T-helper 1 cell treated with Interleukin-12 subunit alpha and Interleukin-12 subunit beta and Interleukin-4 antibody, amounts not matched to agents 30 μg/mL and 1 μg/mL, for 36 hours (primary cell): ENCODE results near the gene GAS5.
A peak's percentile ranks its signal among the peaks of the same experiment; 100 is the strongest.

Experiments
- H3K27ac Mint-ChIP-seq: one replicate; pipeline ENCODE4 v1.8.0; 2021; ENCODE audit warnings: mild to moderate bottlenecking, mixed read lengths
- H3K27me3 Mint-ChIP-seq: one replicate; pipeline ENCODE4 v1.8.0; 2021; ENCODE audit warnings: low read depth, mixed read lengths
- H3K36me3 Mint-ChIP-seq: one replicate; pipeline ENCODE4 v1.8.0; 2021; ENCODE audit warnings: low read depth, mixed read lengths
- H3K4me1 Mint-ChIP-seq: one replicate; pipeline ENCODE4 v1.8.0; 2021; ENCODE audit warnings: low read depth, mixed read lengths
- H3K4me3 Mint-ChIP-seq: one replicate; pipeline ENCODE4 v1.8.0; 2021; ENCODE audit warnings: mild to moderate bottlenecking, moderate library complexity, mixed read lengths
- H3K9me3 Mint-ChIP-seq: one replicate; pipeline ENCODE4 v1.8.0; 2021; ENCODE audit warnings: mixed read lengths

Gene GAS5

DNA sequence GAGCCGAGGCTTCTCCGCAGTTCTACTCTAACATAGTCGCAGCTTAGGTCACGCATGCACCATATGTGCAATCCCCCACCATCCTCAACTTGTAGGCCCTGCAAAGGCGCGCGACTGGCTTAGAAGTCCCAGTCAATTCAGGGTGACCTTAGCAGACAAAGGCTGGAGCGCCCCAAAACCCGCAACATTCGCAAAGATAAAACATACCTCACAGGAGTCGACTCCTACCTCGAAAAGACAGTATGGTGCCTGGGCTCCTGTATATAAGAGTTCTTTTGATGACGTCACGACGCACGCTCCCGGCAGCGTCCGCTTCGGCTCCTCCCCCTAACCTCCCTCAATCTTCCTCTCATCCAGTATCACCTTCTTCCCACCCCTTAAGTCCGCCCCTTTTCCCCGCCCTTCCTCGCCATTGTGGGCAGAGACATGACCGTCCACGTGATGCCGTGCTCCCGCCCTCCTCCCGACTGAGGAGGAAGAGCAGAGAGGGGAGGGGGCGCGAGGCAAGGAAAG lies at the start of gene GAS5:
Gene GAS5, minus strand, starts transcription at position 237 of the 513 bp plus-strand sequence.
- Mint-ChIP-seq H3K4me1 (peaks cover 56% of the 10 kb centered on the region), H3K9me3 (no peaks in the 10 kb centered on the region), H3K27ac (peak within 1 kb of the TSS; percentile 97), H3K27me3 (no peaks in the 10 kb centered on the region), H3K4me3 (peak within 1 kb of the TSS; percentile 96), H3K36me3 (peaks cover 50% of the 10 kb centered on the region)

DNA sequence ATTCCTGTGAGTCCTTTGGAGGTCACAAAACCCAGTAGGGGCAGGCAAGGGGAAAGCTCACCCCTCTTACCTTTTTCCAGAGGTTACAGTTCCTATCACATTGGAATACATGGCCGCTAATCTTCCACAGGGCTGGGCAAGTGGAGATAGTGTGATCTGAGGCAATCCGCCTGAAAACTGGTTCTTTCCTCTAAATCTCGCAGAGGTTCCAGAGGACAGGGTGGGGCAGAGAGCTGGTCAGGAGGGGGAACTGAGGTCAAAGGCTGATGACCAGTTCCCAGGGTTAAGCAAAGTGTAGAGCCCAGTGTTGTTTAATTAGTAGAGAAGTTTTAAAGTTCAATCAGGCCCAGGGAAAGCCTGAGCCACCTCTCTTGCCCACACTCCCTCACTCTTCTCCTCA lies 49.4 kb upstream of the GAS5 start, which contains the start of gene SERPINC1:
Gene SERPINC1, minus strand, starts transcription at position 179 of the 400 bp plus-strand sequence. Its CDS starts 68 bp downstream, at position 111.
- H3K27ac Mint-ChIP-seq, result no peak within 1 kb of the TSS
- H3K27me3 Mint-ChIP-seq, result no peaks in the 10 kb centered on the region
- no peaks in the 10 kb centered on the region for H3K36me3 Mint-ChIP-seq
- no peaks in the 10 kb centered on the region for H3K9me3 Mint-ChIP-seq
- H3K4me1 Mint-ChIP-seq, result no peaks in the 10 kb centered on the region
- H3K4me3 Mint-ChIP-seq, result no peak within 1 kb of the TSS

DNA sequence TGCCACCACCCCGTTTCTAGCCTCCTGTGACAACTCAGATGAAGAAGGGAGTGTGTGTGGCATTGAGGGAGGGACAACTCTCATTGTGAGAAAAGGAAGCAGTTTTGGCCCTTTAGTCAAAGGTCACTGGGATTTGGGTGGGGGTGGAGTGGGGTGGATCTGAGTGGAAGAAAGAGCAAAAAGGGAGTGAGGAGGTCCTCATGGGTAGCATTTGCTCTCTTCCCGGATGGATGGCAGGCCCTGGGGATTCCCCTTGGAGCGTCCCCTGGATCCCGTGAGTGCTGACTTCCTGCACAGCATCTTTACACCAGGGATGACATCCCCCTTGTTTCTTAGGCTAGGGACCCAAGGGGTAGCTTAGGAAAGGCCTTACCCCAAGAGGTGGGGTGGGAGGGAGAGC lies 48.9 kb upstream of the GAS5 start:
- H3K9me3 Mint-ChIP-seq, result no peaks in the 10 kb centered on the region
- H3K4me3 Mint-ChIP-seq, result no peak overlapping the region
- no peaks in the 10 kb centered on the region for H3K27me3 Mint-ChIP-seq
- H3K27ac Mint-ChIP-seq, result no peak overlapping the region
- H3K4me1 Mint-ChIP-seq, result no peaks in the 10 kb centered on the region
- no peaks in the 10 kb centered on the region for H3K36me3 Mint-ChIP-seq

DNA sequence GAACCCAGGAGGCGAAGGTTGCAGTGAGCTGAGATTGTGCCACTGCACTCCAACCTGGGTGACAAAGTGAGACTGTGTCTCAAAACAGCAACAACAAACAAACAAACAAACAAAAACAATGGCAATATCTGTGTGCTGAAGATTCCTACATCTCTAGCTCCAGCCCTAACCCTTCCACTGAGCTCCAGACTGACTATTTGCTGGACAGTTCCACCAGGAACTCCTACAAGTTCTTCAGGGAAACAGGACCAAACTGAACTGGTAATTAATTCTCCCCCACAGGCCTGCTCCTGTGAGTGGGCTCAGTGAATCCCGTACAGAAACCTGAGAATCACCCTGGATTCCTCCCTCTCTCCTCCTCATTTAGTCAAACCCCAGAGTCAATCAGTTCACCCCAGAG lies 47.8 kb upstream of the GAS5 start:
- Mint-ChIP-seq H3K4me1 (no peaks in the 10 kb centered on the region), H3K9me3 (no peaks in the 10 kb centered on the region), H3K27ac (no peak overlapping the region)

DNA sequence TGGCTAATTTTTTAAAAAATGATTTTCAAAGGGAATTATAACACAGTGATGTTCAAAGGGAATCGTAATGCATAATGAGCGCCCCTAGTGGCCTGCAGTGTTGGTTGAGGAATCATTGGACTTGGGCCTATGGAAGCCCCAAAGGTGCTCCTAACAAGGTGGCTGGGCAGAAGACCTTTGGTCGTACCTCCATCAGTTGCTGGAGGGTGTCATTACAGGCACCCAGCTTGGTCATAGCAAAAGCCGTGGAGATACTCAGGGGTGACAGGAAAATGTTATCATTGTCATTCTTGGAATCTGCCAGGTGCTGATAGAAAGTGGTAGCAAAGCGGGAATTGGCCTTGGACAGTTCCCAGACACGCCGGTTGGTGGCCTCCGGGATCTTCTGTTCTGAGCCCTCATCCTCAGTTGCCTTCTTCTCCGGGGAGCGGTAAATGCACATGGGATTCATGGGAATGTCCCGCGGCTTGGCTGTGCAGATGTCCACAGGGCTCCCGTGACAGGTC lies 46.6 kb upstream of the GAS5 start:
- Mint-ChIP-seq H3K27ac (no peak overlapping the region), H3K9me3 (no peaks in the 10 kb centered on the region), H3K4me1 (no peaks in the 10 kb centered on the region), H3K36me3 (no peaks in the 10 kb centered on the region), H3K4me3 (no peak overlapping the region), H3K27me3 (no peaks in the 10 kb centered on the region)

More for the DNA sequence above, 47.8 kb upstream of the GAS5 start:
- H3K36me3 Mint-ChIP-seq, result no peaks in the 10 kb centered on the region
- no peak overlapping the region for H3K4me3 Mint-ChIP-seq
- no peaks in the 10 kb centered on the region for H3K27me3 Mint-ChIP-seq

DNA sequence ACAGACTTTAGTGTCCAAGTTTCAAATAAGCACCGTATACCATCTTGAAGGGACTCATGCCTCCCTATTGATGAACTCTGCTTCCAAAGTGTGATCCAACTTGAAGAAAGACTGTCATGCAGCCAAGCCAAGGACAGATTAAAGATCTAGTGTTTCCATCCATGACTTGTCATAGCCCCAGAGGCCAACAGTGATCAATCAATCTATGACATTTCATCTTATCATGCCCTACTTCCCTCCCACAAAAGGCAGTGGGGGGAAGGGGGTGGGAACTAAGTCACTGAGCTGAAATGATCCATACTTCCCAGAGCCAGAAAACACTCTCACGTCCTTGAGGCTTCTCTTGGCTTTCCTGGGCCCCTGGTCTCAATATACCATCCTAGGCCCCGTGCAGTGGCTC lies 45.3 kb upstream of the GAS5 start:
- no peaks in the 10 kb centered on the region for H3K9me3 Mint-ChIP-seq
- H3K4me3 Mint-ChIP-seq, result no peak overlapping the region
- no peaks in the 10 kb centered on the region for H3K27me3 Mint-ChIP-seq
- H3K36me3 Mint-ChIP-seq, result no peaks in the 10 kb centered on the region
- no peak overlapping the region for H3K27ac Mint-ChIP-seq
- H3K4me1 Mint-ChIP-seq, result no peaks in the 10 kb centered on the region

DNA sequence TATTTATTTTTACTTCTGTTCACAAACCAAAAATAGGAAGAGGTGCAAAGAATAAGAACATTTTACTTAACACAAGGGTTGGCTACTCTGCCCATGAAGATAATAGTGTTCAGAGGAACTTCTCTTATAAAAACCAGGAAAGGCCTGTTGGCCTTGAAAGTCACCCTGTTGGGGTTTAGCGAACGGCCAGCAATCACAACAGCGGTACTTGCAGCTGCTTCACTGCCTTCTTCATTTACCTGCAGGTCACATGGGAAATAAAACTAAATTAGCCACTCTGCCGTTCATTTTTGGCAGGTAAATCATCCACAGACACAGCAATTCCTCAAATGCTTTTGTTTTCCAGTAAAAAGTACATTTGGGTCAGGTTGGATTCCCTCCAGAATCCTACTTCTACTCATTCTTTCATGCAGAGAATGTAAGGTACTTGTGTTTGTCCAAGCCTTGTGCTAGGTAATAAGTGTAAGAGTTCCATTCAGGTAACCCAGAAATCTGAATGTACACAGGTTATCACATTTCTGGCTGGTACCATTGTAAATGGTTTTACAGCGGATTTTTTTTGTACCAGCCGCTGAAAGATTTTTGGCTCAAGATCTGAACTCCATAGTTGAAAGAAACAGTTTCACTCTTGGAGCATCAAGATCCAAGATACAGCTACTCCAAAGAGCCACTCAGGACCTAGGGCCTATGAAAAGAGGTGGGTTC lies 36.2 kb upstream of the GAS5 start:
- Mint-ChIP-seq H3K4me1 (peaks cover 4% of the 10 kb centered on the region), H3K9me3 (no peaks in the 10 kb centered on the region), H3K4me3 (no peak overlapping the region), H3K27me3 (no peaks in the 10 kb centered on the region), H3K27ac (no peak overlapping the region), H3K36me3 (no peaks in the 10 kb centered on the region)

DNA sequence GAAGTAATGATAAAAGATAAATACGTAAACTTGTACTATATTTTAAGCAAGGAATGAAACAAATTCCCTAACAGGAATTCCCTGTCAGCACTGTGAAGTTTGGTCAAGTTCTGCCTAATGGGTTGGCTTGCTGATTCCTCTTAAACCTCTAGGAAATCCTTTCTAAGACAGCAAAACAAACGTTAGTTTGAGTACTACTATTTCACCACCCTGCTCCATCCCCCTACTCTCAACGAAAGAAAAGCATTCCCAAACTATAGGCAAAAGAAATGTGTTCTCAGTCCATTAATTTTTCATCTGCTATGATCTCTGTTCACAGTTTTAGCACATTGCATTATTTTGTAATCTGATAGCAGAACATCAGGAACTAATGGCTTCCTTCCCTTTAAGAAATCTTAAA lies 33.2 kb upstream of the GAS5 start:
- Mint-ChIP-seq H3K27me3 (no peaks in the 10 kb centered on the region), H3K4me3 (no peak overlapping the region), H3K9me3 (no peaks in the 10 kb centered on the region), H3K36me3 (no peaks in the 10 kb centered on the region), H3K4me1 (peaks cover 4% of the 10 kb centered on the region), H3K27ac (no peak overlapping the region)

DNA sequence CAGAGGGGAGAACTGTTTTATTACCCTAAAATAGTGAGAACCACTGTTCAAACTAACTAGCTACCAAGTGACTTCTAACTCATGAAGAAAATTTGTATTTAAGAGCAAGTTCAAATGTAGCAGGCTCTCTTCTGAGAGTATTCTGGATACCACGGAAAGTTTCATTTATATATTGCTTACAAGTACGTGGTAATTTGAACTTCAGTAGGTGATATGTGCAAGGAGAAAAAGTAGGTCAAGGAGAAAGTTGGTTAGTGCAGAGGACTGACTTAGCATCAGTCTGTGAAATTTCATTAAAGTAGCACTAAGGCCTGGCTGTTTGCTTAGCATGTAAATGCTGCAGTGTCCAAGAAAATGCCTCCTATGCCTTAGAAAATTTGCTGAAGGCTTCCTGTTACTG lies 32.6 kb upstream of the GAS5 start:
- Mint-ChIP-seq H3K4me1 (peaks cover 4% of the 10 kb centered on the region), H3K27ac (no peak overlapping the region), H3K9me3 (no peaks in the 10 kb centered on the region), H3K27me3 (no peaks in the 10 kb centered on the region), H3K4me3 (no peak overlapping the region), H3K36me3 (no peaks in the 10 kb centered on the region)

DNA sequence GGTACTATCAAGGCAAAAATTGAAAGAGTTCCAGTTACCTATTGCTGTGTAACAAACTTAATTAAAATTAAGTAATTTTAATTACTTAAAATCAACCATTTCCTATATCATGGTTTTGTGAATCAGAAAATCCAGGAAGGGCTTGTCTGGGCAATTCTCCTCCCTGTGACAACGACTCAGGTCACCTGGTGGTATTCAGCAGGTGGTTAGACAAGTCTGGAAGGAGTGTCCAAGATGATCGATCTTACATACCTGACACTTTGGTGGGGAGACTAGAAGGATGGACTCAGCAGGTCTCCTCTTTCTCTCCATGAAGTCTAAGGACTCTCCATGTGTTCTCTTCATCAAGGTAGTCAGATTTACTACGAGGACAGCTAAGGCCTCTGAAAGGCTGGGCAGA lies 26.4 kb upstream of the GAS5 start:
- Mint-ChIP-seq H3K4me3 (no peak overlapping the region), H3K9me3 (no peaks in the 10 kb centered on the region), H3K27ac (no peak overlapping the region), H3K27me3 (no peaks in the 10 kb centered on the region), H3K36me3 (peaks cover 5% of the 10 kb centered on the region), H3K4me1 (no peaks in the 10 kb centered on the region)

DNA sequence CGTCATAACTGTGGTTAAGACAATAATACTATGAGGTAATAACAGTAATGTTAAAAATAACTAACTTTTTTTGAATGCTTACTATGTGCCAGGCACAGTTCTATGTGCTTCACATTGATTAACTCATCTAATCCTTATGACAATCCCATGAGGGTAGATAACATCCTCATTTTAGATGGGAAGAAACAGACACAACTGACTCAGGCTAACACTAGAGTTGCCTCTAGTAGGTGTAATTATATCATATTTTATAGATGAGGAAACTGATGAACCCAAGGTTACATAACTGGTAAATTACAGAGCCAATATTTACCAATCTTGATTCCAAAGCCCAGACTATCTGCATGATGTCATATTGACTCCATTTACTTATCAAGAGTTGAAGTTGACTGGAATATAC lies 25.8 kb upstream of the GAS5 start:
- H3K4me3 Mint-ChIP-seq, result no peak overlapping the region
- H3K4me1 Mint-ChIP-seq, result no peaks in the 10 kb centered on the region
- no peaks in the 10 kb centered on the region for H3K9me3 Mint-ChIP-seq
- H3K27ac Mint-ChIP-seq, result no peak overlapping the region
- no peaks in the 10 kb centered on the region for H3K27me3 Mint-ChIP-seq
- H3K36me3 Mint-ChIP-seq, result peaks cover 5% of the 10 kb centered on the region

DNA sequence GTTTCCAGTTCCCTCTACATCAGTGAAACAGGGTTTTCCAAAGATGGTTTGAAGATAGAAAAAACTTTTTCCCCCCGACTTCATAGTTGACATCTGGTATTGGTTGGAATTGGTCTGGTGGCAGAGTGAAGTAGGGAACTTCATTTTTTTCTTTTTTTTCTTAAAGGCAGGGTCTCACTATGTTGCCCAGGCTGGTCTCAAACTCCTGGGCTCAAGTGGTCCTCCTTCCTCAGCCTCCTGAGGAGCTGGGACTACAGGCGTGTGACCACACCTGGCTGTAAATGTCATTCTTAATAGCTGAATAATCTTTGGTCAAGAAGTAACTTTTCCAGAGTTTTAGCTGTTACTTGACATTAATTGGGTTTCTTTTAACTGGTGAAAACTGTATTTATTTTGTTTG lies 22.1 kb upstream of the GAS5 start:
- Mint-ChIP-seq H3K9me3 (no peaks in the 10 kb centered on the region), H3K36me3 (peaks cover 21% of the 10 kb centered on the region), H3K4me3 (no peak overlapping the region), H3K27me3 (no peaks in the 10 kb centered on the region), H3K27ac (no peak overlapping the region), H3K4me1 (peaks cover 5% of the 10 kb centered on the region)

DNA sequence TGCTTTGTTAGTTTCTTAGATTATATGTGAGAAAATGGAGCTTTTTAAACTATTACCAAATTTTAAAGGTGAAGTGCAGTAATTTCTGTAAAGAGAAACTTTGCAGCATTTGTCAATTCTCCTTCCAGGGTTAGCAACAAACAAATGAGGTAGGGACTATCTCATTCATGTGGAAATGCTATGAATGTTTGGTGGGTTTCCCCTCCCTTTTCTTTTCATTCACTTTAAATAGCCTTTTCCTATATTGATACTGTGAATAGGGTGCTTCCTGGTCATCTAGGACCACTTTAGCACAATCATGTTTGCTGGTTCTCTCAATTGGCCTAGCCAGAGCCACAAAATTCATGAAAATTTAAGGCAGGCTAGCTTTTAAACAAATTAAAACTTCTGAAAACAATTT lies 21.0 kb upstream of the GAS5 start:
- no peaks in the 10 kb centered on the region for H3K27me3 Mint-ChIP-seq
- no peaks in the 10 kb centered on the region for H3K9me3 Mint-ChIP-seq
- no peak overlapping the region for H3K4me3 Mint-ChIP-seq
- H3K27ac Mint-ChIP-seq, result no peak overlapping the region
- peaks cover 20% of the 10 kb centered on the region for H3K36me3 Mint-ChIP-seq
- H3K4me1 Mint-ChIP-seq, result peaks cover 5% of the 10 kb centered on the region

DNA sequence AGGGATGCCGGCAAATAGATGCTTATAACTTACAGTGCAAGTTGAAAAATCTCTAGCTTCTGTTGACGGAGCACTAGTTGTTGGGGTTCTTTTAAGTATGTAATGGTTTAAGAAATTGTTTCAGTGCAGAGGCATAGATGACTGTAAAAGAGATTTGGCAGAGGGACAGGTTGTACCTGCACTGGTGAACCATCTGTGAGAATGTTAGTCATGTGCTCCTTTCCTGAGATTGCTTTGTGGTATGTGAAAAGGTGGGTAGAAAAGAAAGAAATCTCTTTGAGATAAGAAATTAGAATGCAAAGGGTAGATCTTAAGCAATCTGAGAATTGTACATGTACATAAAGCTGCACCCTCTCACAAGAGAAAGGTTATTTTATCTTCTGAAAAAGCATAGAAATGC lies 19.8 kb upstream of the GAS5 start:
- H3K27ac Mint-ChIP-seq, result no peak overlapping the region
- peaks cover 5% of the 10 kb centered on the region for H3K4me1 Mint-ChIP-seq
- no peaks in the 10 kb centered on the region for H3K27me3 Mint-ChIP-seq
- H3K36me3 Mint-ChIP-seq, result peaks cover 18% of the 10 kb centered on the region
- H3K4me3 Mint-ChIP-seq, result no peak overlapping the region
- H3K9me3 Mint-ChIP-seq, result no peaks in the 10 kb centered on the region

DNA sequence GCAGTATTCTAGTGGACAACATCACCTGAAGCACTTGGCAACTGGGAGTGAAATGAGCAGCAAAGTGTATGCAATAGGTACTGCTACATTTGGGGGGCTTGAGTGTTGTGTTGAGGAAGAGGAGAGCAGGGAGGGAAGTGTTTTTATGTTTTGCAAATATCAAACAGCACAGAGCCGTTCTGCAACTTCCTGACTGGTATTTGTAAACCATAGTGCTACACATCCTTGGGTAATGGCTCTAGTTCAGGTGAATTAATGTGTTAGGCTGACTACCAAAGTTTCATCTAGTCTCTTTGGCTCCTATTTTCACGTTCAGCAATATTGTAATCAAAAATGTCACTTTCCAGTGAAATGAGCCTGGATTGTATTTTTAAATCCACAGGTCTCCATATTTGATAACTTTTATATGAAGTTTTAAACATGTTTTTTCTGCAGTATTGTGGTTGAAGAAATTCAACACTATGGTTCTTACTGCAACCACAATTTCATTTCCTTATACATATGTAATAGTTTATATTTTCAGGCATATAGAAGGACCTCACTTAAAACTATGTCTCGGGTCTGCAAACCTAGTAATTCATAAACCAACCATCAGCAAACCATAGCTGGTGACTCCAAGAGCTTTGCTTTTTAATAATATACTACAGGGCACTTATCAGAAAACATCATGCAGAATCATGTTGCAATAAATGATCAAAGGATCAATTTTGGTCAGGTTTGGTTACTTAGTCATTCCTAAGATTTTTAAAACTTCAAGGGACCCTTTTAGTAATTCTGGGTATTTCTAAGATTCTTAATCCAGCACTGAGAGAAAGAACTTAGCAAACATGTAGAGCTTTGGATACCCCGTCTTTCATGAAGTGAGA lies 19.2 kb upstream of the GAS5 start:
- H3K4me3 Mint-ChIP-seq, result no peak overlapping the region

More for the DNA sequence above, 19.2 kb upstream of the GAS5 start:
- peaks cover 5% of the 10 kb centered on the region for H3K4me1 Mint-ChIP-seq
- no peaks in the 10 kb centered on the region for H3K27me3 Mint-ChIP-seq
- H3K27ac Mint-ChIP-seq, result no peak overlapping the region
- peaks cover 18% of the 10 kb centered on the region for H3K36me3 Mint-ChIP-seq
- H3K9me3 Mint-ChIP-seq, result no peaks in the 10 kb centered on the region
